AG08395 (cell line): ENCODE results near the gene UAP1L1.

Experiments
- DNase-seq: peaks from one replicate; pipeline ENCODE4 v3.0.0; 2012; ENCODE audit warnings: mixed read lengths, low spot score

The UAP1L1 gene

DNA sequence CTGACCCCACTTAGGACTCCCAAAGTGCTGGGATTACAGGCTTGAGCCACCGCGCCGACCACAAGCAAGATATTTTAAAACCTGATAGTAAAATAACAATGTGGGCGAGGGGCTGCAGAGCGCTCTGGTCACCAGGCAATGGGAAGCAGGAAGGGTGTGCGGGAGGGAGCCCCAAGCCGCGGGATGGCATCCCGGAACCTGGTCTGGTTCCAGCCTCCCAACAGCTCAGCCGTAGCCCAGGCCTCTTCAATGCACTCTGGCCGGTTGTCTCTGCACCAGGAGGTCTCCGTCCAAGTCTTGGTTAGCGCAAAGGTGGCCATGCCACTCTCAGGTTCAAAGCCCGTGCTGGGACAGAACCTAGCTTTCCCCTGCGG, 694 bp upstream of the UAP1L1 start:
- no peak for DNase-seq

DNA sequence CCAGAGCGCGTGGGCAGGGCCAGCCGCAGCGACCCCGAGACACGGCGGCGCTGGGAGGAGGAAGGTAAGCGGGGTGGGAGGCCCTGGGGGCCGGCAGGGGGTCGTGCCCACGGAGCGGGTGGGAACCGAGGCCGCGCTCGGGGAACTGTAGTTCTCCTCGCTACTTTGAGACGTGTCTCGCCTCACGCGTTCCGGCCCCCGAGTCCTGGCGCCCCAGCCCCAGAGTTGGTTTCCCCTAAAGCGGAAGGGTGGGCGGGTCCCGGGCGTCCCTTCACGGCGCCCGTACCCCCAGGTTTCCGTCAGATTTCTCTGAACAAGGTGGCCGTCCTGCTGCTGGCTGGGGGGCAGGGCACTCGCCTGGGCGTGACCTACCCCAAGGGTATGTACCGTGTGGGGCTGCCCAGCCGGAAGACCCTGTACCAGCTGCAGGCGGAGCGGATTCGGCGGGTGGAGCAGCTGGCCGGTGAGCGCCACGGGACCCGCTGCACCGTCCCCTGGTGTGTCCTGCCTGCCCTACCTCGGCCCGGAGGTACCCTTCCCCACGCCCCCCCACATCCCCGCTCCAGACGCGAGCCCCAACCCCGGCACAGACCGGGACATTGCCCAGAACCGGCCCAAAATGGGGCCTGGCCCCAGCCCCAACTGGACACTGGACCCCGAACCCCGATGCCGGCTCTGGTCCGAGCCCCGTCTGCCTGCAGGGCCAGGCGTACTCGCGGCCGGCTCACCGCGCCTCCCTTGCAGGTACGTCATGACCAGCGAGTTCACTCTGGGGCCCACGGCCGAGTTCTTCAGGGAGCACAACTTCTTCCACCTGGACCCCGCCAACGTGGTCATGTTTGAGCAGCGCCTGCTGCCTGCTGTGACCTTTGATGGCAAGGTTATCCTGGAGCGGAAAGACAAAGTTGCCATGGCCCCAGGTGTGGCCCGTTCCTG, 709 bp downstream of the UAP1L1 start:
- DNase-seq: no peak

DNA sequence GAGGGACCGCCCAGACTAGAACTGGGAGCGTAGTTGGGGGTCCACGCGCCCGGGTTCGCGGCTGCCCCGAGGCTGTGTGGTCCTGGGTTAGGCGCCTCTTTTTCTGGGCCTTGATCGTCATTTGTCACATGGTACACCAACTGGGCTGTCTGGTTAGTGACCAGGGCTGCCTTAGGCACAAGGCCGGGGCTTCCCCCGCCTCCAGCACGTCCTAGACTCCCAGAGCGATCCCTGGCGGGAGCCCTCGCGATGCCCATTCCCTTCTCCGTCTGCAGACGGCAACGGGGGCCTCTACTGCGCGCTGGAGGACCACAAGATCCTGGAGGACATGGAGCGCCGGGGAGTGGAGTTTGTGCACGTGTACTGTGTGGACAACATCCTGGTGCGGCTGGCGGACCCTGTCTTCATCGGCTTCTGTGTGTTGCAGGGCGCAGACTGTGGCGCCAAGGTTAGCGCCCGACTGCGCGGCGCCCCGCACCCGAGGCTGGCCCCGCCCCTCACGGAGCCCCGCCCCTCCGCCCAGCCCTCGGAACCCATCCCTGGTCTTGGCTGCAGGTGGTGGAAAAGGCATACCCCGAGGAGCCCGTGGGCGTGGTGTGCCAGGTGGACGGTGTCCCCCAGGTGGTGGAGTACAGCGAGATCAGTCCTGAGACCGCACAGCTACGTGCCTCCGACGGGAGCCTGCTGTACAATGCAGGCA, 1.5 kb downstream of the UAP1L1 start:
- no peak for DNase-seq

GRCh38 chr9:137079401-137079787, 2.1 kb downstream of the UAP1L1 start:
- no peak for DNase-seq

- no peak for DNase-seq
Observed at GRCh38 chr9:137080260-137081122, 3.2 kb downstream of the UAP1L1 start.

DNA sequence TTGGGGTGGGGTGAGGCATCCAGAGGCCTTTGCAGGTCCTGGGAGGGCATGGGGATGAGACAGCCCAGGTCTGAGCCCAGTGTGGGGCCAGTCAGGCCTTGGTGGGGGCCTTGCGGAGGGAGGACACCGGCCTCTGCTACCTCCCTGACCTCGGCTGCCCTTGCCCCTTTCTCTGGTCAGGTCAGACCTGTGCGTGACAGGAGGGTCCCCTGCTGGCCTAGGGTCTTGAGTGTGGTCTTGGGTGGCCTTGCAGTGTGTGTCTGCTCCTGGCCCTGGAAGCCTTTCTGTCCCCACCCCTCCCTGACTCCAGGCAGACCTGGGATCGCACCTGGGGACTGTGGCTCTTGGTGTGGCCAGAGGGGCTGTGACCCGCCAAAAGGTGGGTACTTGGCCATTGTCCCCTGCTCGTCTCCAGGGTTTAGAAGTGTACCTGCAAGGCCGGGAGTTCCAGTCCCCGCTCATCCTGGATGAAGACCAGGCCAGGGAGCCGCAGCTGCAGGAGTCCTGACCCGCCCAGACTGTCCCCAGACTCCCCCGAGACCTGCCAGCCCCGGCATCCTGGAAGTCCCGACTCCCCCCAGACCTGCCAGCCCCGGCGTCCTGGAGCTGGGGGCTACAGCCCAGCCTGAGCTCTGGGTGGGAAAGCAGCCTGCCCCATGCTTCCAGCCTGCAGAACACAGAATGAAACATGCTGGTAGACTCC, 5.1 kb downstream of the UAP1L1 start:
- DNase-seq: no peak

- DNase-seq: no peak
Observed at GRCh38 chr9:137082925-137083290, 5.6 kb downstream of the UAP1L1 start.

DNA sequence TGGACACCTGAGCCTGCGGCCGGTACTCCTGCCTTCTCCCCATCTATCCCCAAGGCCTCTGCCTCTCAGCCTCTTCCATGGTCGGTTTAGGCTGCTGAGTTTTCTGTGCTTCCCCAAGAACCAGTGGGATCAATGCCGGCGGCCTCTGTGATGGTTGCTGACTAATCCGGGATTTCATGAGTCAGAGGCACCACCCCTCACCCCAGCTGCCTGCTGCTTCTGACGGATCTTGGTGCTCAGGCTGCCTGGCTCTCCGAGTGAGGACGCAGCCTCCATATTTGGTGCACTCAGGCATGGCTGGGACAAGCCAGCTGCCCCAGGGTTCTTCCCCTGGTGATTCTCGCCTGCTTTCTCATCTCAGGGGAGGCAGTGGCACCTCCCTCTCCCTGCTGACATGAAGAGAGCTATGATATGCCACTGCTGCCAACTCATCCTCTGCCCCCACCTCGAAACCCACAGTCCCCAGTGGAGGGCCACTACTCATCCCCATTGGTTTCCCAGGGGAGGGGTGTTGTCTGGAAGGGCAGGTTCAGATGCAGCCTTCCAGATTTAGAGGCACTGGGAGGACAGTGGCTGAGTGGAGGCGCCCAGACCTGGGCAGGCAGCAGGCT, 6.2 kb downstream of the UAP1L1 start:
- peak; percentile 89 for DNase-seq

- no peak for DNase-seq
Observed at GRCh38 chr9:137084526-137084925, 7.2 kb downstream of the UAP1L1 start.

GRCh38 chr9:137085920-137086530, 8.7 kb downstream of the UAP1L1 start:
- DNase-seq: peak; percentile 44

GRCh38 chr9:137086531-137087408, 9.5 kb downstream of the UAP1L1 start, which contains the start of gene MAN1B1:
Gene MAN1B1 (plus strand): TSS chr9:137086985. CDS start chr9:137087000, 15 bp downstream.
- peak; percentile 99 for DNase-seq

DNA sequence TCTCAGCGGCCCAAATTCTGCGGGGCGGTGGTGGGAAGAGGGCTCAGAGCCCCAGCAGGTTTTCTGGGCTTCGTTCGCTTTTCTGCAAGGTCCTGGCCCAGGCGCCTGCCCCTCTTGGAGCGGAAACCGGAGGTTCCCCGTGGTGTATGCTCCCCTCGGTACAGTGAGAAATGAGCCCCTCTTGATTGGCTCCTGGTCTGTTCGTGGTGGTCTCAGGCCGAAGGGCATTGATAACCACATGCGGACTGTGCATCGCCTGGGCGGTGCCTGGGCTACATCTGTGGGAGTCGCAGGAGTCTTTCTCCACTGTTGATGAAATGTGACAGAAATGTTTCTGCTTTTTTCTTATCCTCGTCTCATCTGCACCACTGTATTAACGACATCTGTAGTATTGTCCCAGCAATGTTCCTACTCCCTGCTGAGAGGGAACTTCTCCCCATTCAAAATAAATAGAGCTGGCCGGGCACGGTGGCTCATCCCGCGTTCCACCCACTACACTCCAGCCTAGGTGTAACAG, 10.2 kb downstream of the UAP1L1 start:
- DNase-seq: no peak

- DNase-seq: no peak
Observed at GRCh38 chr9:137088121-137088520, 10.8 kb downstream of the UAP1L1 start.

- DNase-seq: no peak
Observed at GRCh38 chr9:137089232-137089947, 12.1 kb downstream of the UAP1L1 start.

GRCh38 chr9:137095664-137096517, 18.6 kb downstream of the UAP1L1 start:
- DNase-seq: no peak

DNA sequence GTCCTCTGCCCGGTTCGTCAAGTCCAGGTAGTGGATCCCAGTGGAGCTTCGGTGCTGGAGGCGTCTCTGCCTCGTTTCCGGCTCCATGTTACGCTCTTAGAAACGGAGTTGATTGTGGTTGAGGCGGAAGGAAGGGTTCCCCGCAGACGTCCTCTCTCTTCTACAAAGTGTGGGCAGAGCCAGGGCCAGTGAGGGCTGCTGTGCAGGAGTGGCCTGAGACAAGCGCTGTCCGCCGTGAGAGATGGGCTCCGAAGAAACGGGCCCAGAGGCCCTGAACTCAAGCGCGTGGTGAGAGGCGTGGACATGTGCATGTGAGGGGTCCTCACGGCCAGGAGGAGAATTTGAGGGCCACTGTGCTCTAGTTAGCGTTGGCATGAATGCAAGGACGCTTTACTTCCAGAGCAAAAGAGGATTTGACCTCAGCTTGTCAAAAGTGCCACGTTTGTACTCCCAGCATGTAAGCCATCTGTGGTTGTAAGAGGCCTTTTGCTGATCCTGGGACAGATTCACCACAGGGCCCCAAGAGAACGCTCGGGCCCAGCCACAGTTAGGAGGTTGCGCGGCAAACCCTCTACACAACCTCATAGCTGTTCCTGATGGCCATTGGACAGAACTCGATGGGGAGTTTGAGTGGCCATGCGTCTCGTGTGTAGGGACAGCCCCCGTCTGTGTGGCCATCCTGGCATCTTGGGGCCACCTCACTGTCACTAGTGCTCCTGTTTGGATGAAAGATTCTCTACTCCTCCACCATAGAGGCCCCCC, 19.6 kb downstream of the UAP1L1 start:
- DNase-seq: no peak
